ENCODE results near the gene ZMYND10.

ZMYND10 gene

GRCh38 chr3:50354186-50354764 is 8.7 kb upstream of the ZMYND10 start:
- DNase-seq (ENCODE audit: insufficient read length, low spot score), result no peak
- no peak for TF ChIP-seq CTCF (IDR thresholded peaks at IDR 0.05; ENCODE audit: insufficient read depth, missing control alignments)
- FAIRE-seq, result no peak

GRCh38 chr3:50353245-50354004 is 7.9 kb upstream of the ZMYND10 start:
- no peak for DNase-seq (ENCODE audit: insufficient read length, low spot score)
- FAIRE-seq, result no peak
- TF ChIP-seq CTCF (IDR thresholded peaks at IDR 0.05; ENCODE audit: insufficient read depth, missing control alignments), result no peak

- DNase-seq (ENCODE audit: insufficient read length, low spot score) (no peak), FAIRE-seq (no peak)
- TF ChIP-seq CTCF (IDR thresholded peaks at IDR 0.05; ENCODE audit: insufficient read depth, missing control alignments), result peak; percentile 18
These were observed 7.2 kb upstream of the ZMYND10 start for GRCh38 chr3:50352781-50353180.

- FAIRE-seq, result no peak
- TF ChIP-seq CTCF (IDR thresholded peaks at IDR 0.05; ENCODE audit: insufficient read depth, missing control alignments), result no peak
- DNase-seq (ENCODE audit: insufficient read length, low spot score), result no peak
These were observed 5.8 kb upstream of the ZMYND10 start for GRCh38 chr3:50351323-50351697.

GRCh38 chr3:50350527-50351322 is 5.2 kb upstream of the ZMYND10 start, which contains the start of the genes CYB561D2 and NPRL2:
CYB561D2 (plus strand) TSS chr3:50350862; CDS start chr3:50351434, 572 bp downstream.
NPRL2 (minus strand) TSS chr3:50350775; CDS start chr3:50350652, 123 bp downstream.
- TF ChIP-seq CTCF (IDR thresholded peaks at IDR 0.05; ENCODE audit: insufficient read depth, missing control alignments), result no peak
- no peak for FAIRE-seq
- peak; percentile 100 for DNase-seq (ENCODE audit: insufficient read length, low spot score)

- TF ChIP-seq CTCF (IDR thresholded peaks at IDR 0.05; ENCODE audit: insufficient read depth, missing control alignments), result no peak
- FAIRE-seq (no peak), DNase-seq (ENCODE audit: insufficient read length, low spot score) (no peak)
These were observed 4.6 kb upstream of the ZMYND10 start for GRCh38 chr3:50350213-50350526.

All from D721Med (cell line).